Right hindlimb (tissue), 1 donor: Measurements from ENCODE around the gene ASB16.

Experiments used
- DNase-seq: peaks from one replicate; pipeline ENCODE4 v3.0.0-alpha.2; 2018

Gene ASB16

DNA sequence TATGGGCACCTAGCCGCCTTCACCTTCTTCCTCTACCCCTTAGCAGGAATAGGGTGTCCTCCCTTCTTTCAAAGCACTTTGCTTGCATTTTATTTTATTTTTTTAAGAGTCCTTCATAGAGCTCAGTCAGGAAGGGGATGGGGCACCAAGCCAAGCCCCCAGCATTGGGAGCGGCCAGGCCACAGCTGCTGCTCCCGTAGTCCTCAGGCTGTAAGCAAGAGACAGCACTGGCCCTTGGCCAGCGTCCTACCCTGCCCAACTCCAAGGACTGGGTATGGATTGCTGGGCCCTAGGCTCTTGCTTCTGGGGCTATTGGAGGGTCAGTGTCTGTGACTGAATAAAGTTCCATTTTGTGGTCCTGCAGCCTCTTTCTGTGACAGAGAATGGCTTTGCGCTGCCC lies 20.9 kb downstream of the ASB16 start:
- peak; percentile 70 for DNase-seq

DNA sequence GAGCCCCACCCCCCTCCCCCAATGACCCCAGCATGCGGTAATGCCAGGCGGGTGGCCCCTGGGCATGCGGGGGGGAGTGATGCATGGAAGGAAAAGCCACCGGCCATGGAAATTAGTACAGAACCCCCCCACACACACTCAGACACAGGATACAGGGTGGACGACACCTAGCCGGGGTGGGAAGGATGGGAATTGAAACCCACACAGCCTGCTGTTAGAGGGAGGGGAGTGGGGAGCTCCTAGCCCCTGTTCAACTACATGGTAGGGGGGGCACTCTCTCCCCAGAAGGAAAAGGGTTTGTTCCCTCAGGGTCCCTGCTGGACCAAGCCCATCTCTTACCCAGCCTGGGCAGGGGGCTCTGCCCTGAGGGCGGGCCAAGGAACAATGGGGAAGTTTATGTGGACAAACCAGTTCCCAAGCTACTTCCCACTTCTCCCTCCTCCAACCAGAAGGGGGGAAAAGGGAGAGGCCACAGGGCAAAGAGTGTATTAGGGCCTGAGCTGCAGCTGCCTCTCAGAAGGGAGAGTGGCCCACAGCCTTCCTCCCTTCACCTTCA lies 21.5 kb downstream of the ASB16 start:
- no peak for DNase-seq

GRCh38 chr17:44192750-44193149 lies 22.2 kb downstream of the ASB16 start:
- DNase-seq: no peak

- DNase-seq: no peak
Measured at GRCh38 chr17:44193326-44194084, 23.0 kb downstream of the ASB16 start.

DNA sequence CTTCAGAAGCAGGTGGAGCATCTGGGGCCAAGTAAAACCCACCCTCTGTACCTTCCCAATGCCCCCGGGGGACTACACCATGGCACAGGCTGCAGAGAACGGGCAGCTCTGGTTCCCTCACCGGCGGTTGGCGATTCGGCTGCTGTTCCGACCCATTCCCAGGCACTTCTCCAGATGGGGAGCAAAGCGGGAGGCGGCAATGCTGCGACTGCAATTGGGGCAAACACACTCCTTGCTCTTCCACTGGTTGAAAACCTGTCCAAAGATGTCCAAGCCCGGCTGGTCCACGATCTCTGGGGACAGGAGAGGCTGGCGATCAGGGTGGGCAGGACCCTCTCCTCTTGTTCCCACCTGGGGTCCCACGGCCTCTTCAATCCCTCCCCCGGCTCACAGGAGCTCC lies 26.6 kb downstream of the ASB16 start:
- no peak for DNase-seq

- peak; percentile 51 for DNase-seq
Measured at GRCh38 chr17:44197980-44198720, 27.6 kb downstream of the ASB16 start.

- DNase-seq: peak; percentile 86
Measured at GRCh38 chr17:44198721-44199552, 28.4 kb downstream of the ASB16 start.

- DNase-seq: peak; percentile 99
Measured at GRCh38 chr17:44199553-44200477, 29.3 kb downstream of the ASB16 start, which contains the start of gene ATXN7L3. Gene ATXN7L3 (minus strand): TSS chr17:44199884. CDS start chr17:44198070, 1,814 bp downstream.

GRCh38 chr17:44200478-44201155 lies 30.1 kb downstream of the ASB16 start:
- DNase-seq: no peak

DNA sequence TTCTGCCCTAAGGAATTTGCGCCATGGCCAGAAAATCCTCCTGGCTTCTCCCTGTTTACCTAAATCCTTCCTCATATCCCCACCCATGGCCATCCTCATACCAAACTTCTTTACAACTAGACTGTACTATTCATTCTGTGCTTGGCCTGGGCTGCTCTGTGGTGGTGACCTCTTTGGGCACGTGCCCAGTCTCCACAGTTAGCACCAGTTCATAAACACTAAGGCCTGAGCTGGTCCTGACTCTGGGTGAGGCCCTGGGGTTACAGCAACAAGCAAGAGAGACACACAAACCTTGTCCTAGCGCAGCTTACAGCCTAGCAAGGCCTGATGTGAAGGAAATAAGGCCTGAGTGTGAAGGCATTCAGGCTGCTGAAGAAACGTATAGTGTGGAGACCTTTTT lies 32.3 kb downstream of the ASB16 start:
- DNase-seq: no peak

GRCh38 chr17:44203731-44204440 lies 33.4 kb downstream of the ASB16 start:
- no peak for DNase-seq

- DNase-seq: no peak
Measured at GRCh38 chr17:44204441-44204882, 34.0 kb downstream of the ASB16 start.

GRCh38 chr17:44205962-44206824 lies 35.7 kb downstream of the ASB16 start:
- no peak for DNase-seq

DNA sequence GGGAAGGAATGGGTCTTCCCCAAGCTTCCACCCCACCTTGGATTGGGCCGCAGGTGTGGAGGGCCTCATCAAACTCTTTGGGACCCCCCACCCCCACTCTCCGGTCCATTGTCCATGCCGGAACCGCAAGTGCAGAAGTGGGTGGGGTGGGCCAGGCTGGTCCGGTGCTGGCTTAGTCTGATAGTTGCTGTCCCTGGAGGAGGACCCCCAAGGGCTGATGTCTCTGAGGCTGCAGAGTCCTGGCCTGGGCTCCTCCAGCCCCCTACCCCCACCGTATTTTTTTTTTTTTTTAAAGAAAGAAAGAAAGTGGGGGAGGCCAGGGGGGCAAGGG lies 36.3 kb downstream of the ASB16 start:
- no peak for DNase-seq

GRCh38 chr17:44207319-44207718 lies 36.8 kb downstream of the ASB16 start:
- no peak for DNase-seq

DNA sequence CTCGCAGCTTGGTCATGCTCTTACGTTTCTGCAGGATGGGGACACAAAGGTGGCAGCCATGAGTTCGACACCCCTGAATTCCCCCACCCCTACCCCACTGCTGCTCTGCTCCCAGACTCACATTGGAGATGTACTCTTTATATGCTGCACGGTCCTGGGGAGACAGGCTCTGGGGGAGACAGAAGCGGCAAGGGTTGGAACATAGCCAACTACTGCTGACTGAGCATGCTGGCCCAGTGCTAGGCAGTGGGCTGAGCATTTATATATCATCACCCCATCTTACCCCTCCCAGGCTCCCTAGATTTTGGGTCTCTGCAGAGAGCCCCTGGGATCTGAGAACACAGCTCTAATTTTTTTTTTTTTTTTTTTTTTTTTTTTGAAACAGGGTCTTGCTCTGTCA lies 37.2 kb downstream of the ASB16 start:
- no peak for DNase-seq

- no peak for DNase-seq
Measured at GRCh38 chr17:44209786-44210341, 39.4 kb downstream of the ASB16 start.

- peak; percentile 89 for DNase-seq
Measured at GRCh38 chr17:44210342-44211192, 40.1 kb downstream of the ASB16 start.
